Neural progenitor cell (in vitro differentiated cells): ENCODE data around the gene SEMA3B. TPM values are rescaled to one million over a fixed set of nuclear protein-coding genes. Genes with fewer than 3 reads are reported as not detected.
"Not testable (repeated sequence)": the region's sequence is repeated elsewhere in the genome, so short reads cannot be mapped to it uniquely, and the experiment has no call there.

Experiments
- DNase-seq: peaks from one replicate; pipeline ENCODE4 v3.0.0-alpha.2; 2016; ENCODE audit warnings: low spot score
- H2AFZ ChIP-seq: fragments of 200-600 bp; sonication (generic); replicated peaks from 2 replicates; pipeline ENCODE4 v1.6.1; 2016; ENCODE audit warnings: antibody characterized with exemption
- H3F3A ChIP-seq: fragments of 200-600 bp; sonication (generic); 2 replicates; pipeline ENCODE4 v1.6.1; 2016; ENCODE audit warnings: antibody characterized with exemption, low read depth
- H3K27ac ChIP-seq: fragments of 200-600 bp; sonication (generic); 2 replicates; pipeline ENCODE4 v1.5.1; 2016; ENCODE audit warnings: mild to moderate bottlenecking
- H3K27me3 ChIP-seq: fragments of 200-600 bp; sonication (generic); 2 replicates; pipeline ENCODE4 v1.6.1; 2016; ENCODE audit warnings: mild to moderate bottlenecking, moderate library complexity
- H3K36me3 ChIP-seq: fragments of 200-600 bp; sonication (generic); 2 replicates; pipeline ENCODE4 v1.5.1; 2016
- H3K4me1 ChIP-seq: fragments of 200-600 bp; sonication (generic); 2 replicates; pipeline ENCODE4 v1.6.1; 2016; ENCODE audit warnings: mixed run types
- H3K4me2 ChIP-seq: fragments of 200-600 bp; sonication (generic); 2 replicates; pipeline ENCODE4 v1.6.1; 2016
- H3K4me3 ChIP-seq: fragments of 200-600 bp; sonication (generic); 2 replicates; pipeline ENCODE4 v1.5.1; 2016
- H3K79me2 ChIP-seq: fragments of 200-600 bp; sonication (generic); 2 replicates; pipeline ENCODE4 v1.6.1; 2016; ENCODE audit warnings: low read depth
- H3K9ac ChIP-seq: fragments of 200-600 bp; sonication (generic); 2 replicates; pipeline ENCODE4 v1.6.1; 2016
- H3K9me3 ChIP-seq: fragments of 200-600 bp; sonication (generic); 2 replicates; pipeline ENCODE4 v1.5.1; 2016; ENCODE audit warnings: low read depth
- H4K20me1 ChIP-seq: fragments of 200-600 bp; sonication (generic); 2 replicates; pipeline ENCODE4 v1.6.1; 2016; ENCODE audit warnings: low read depth
- H3K27ac Mint-ChIP-seq: 3 replicates; pipeline ENCODE4 v1.8.0; 2021; ENCODE audit warnings: mixed read lengths
- H3K27me3 Mint-ChIP-seq: 2 replicates; pipeline ENCODE4 v1.8.0; 2022; ENCODE audit warnings: low read depth, mild to moderate bottlenecking, inconsistent platforms, moderate library complexity, mixed read lengths; ENCODE audit not compliant: insufficient read depth
- H3K36me3 Mint-ChIP-seq: 3 replicates; pipeline ENCODE4 v1.8.0; 2021; ENCODE audit warnings: mixed read lengths
- H3K4me1 Mint-ChIP-seq: 3 replicates; pipeline ENCODE4 v1.8.0; 2021; ENCODE audit warnings: mixed read lengths
- H3K4me3 Mint-ChIP-seq: 3 replicates; pipeline ENCODE4 v1.8.0; 2021; ENCODE audit warnings: mild to moderate bottlenecking, moderate library complexity, mixed read lengths
- H3K9me3 Mint-ChIP-seq: 3 replicates; pipeline ENCODE4 v1.8.0; 2020; ENCODE audit warnings: mixed read lengths
- CTCF ChIP-seq: fragments of 200-600 bp; sonication (generic); IDR thresholded peaks from 2 replicates; pipeline ENCODE4 v1.5.1; 2017; ENCODE audit warnings: antibody characterized with exemption, mild to moderate bottlenecking
- EZH2 ChIP-seq: fragments of 200-600 bp; sonication (generic); IDR thresholded peaks from 2 replicates; pipeline ENCODE4 v1.6.1; 2017; ENCODE audit warnings: antibody characterized with exemption, mild to moderate bottlenecking, moderate library complexity
- EZH2phosphoT487 ChIP-seq: fragments of 200-600 bp; sonication (generic); IDR thresholded peaks from 2 replicates; pipeline ENCODE4 v1.6.1; 2017; ENCODE audit warnings: antibody characterized with exemption
- total RNA-seq: library from RNA; depleted of rRNA; stranded (reverse); fragments of >200 nt; gene quantifications from 2 replicates; pipeline ENCODE4 v1.2.3, GENCODE V29; 2015; ENCODE audit warnings: low replicate concordance

SEMA3B gene
- total RNA-seq, 1 donor from 2014 or later = 0.80 TPM

GRCh38 chr3:50270422-50271224 lies 1.7 kb downstream of the SEMA3B start:
- Mint-ChIP-seq H3K27ac (no peak overlapping the region), H3K4me3 (no peak overlapping the region)
- H3K4me1 ChIP-seq = peaks cover 39% of the 10 kb centered on the region

GRCh38 chr3:50271314-50271936 lies 2.5 kb downstream of the SEMA3B start:
- H3K36me3 Mint-ChIP-seq = no peaks in the 10 kb centered on the region
- no peak overlapping the region for H3K4me2 ChIP-seq
- TF ChIP-seq EZH2phosphoT487 = no peak
- no peak for TF ChIP-seq CTCF
- no peak for TF ChIP-seq EZH2
- H3F3A ChIP-seq = peaks cover 14% of the 10 kb centered on the region
- H3K27me3 ChIP-seq = peaks cover 37% of the 10 kb centered on the region
- no peaks in the 10 kb centered on the region for H3K9me3 Mint-ChIP-seq
- peaks cover 21% of the 10 kb centered on the region for H3K27me3 Mint-ChIP-seq
- no peaks in the 10 kb centered on the region for H3K79me2 ChIP-seq
- H2AFZ ChIP-seq = no peak overlapping the region
- H3K27ac ChIP-seq = no peak overlapping the region
- no peak for DNase-seq
- H4K20me1 ChIP-seq = no peaks in the 10 kb centered on the region
- H3K4me1 Mint-ChIP-seq = peaks cover 63% of the 10 kb centered on the region
- H3K4me3 Mint-ChIP-seq = peak overlapping the region; percentile 6
- H3K9me3 ChIP-seq = no peaks in the 10 kb centered on the region
- H3K9ac ChIP-seq = no peak overlapping the region
- H3K27ac Mint-ChIP-seq = peak overlapping the region; percentile 9
- no peaks in the 10 kb centered on the region for H3K36me3 ChIP-seq
- H3K4me1 ChIP-seq = peaks cover 38% of the 10 kb centered on the region
- H3K4me3 ChIP-seq = no peak overlapping the region

More at GRCh38 chr3:50270422-50271224, 1.7 kb downstream of the SEMA3B start:
- no peak overlapping the region for H3K9ac ChIP-seq
- Mint-ChIP-seq H3K4me1 (peaks cover 65% of the 10 kb centered on the region), H3K36me3 (no peaks in the 10 kb centered on the region), H3K9me3 (no peaks in the 10 kb centered on the region), H3K27me3 (peaks cover 22% of the 10 kb centered on the region)
- peaks cover 20% of the 10 kb centered on the region for H3F3A ChIP-seq
- no peak overlapping the region for H3K4me3 ChIP-seq
- no peak overlapping the region for H2AFZ ChIP-seq
- no peak for DNase-seq
- no peak overlapping the region for H3K4me2 ChIP-seq
- no peaks in the 10 kb centered on the region for H3K36me3 ChIP-seq
- H3K79me2 ChIP-seq = no peaks in the 10 kb centered on the region
- H3K27me3 ChIP-seq = peaks cover 29% of the 10 kb centered on the region
- H4K20me1 ChIP-seq = no peaks in the 10 kb centered on the region
- no peaks in the 10 kb centered on the region for H3K9me3 ChIP-seq
- TF ChIP-seq CTCF = no peak
- no peak for TF ChIP-seq EZH2
- no peak for TF ChIP-seq EZH2phosphoT487
- H3K27ac ChIP-seq = no peak overlapping the region

GRCh38 chr3:50272538-50272910 lies 3.6 kb downstream of the SEMA3B start:
- peaks cover 48% of the 10 kb centered on the region for H3K27me3 ChIP-seq
- not testable (repeated sequence) for H3K4me3 Mint-ChIP-seq, H3K36me3 ChIP-seq, H3K9me3 Mint-ChIP-seq, H3K79me2 ChIP-seq, H3K4me3 ChIP-seq, DNase-seq, H2AFZ ChIP-seq, H3K9me3 ChIP-seq, H3K27ac Mint-ChIP-seq, H3K36me3 Mint-ChIP-seq, H3K4me2 ChIP-seq, H4K20me1 ChIP-seq, H3K27ac ChIP-seq, H3K9ac ChIP-seq
- Mint-ChIP-seq H3K27me3 (peaks cover 18% of the 10 kb centered on the region), H3K4me1 (peaks cover 54% of the 10 kb centered on the region)
- H3K4me1 ChIP-seq = peaks cover 31% of the 10 kb centered on the region
- H3F3A ChIP-seq = peaks cover 14% of the 10 kb centered on the region
